T-helper 9 cell (primary cell): ENCODE measurements around the gene KLRF1.
"Not testable (repeated sequence)": the region's sequence is repeated elsewhere in the genome, so short reads cannot be mapped to it uniquely, and the experiment has no call there.

Experiments
- DNase-seq: peaks from one replicate; pipeline ENCODE4 v3.0.0-alpha.2; 2020

Gene KLRF1

GRCh38 chr12:9872162-9872561 is 44.9 kb downstream of the KLRF1 start:
- DNase-seq: no peak

GRCh38 chr12:9872742-9873141 is 45.5 kb downstream of the KLRF1 start:
- no peak for DNase-seq

GRCh38 chr12:9876120-9876519 is 48.8 kb downstream of the KLRF1 start:
- DNase-seq: not testable (repeated sequence)

- DNase-seq: no peak
These were observed 53.3 kb downstream of the KLRF1 start for GRCh38 chr12:9880532-9881078.

GRCh38 chr12:9881246-9881645 is 54.0 kb downstream of the KLRF1 start, which contains the start of gene KLRF2:
Gene KLRF2, plus strand, starts transcription at chr12:9881489. Its CDS starts 107 bp downstream, at chr12:9881596.
- no peak for DNase-seq

GRCh38 chr12:9881988-9882387 is 54.7 kb downstream of the KLRF1 start:
- no peak for DNase-seq

GRCh38 chr12:9883175-9883574 is 55.9 kb downstream of the KLRF1 start:
- no peak for DNase-seq

GRCh38 chr12:9888665-9889273 is 61.5 kb downstream of the KLRF1 start:
- DNase-seq: no peak
